Activated CD4-positive, alpha-beta memory T cell treated with anti-CD3 and anti-CD28 coated beads, Interleukin-2, amount 10 ng/mL, durations not matched to agents 7 days and 5 days (primary cell): ENCODE results near the gene PRRT3. TPM values are rescaled to one million over a fixed set of nuclear protein-coding genes. Genes with fewer than 3 reads are reported as not detected.

Experiments
- total RNA-seq, 2 experiments: library from RNA; stranded (reverse); gene quantifications; one replicate each; pipeline ENCODE4 v1.2.3, GENCODE V29; 2021

The PRRT3 gene
- total RNA-seq, 2 experiments from 2014 or later = 5.4 to 6.1 TPM

Other genes starting within 250 kb of the PRRT3 start
- under 1 TPM in 1 of 2 experiments, not detected in 1; 0.33 TPM for gene CPNE9, start 248.6 kb downstream of the PRRT3 start, total RNA-seq
- gene BRPF1, start 220.7 kb downstream of the PRRT3 start, total RNA-seq = 10 to 100 TPM; 38.9 to 41.9 TPM
- 10 to 100 TPM; 29.5 to 34.3 TPM for gene OGG1, start 202.5 kb downstream of the PRRT3 start, total RNA-seq
- 10 to 100 TPM; 18.5 to 20.2 TPM for gene CAMK1, start 182.5 kb downstream of the PRRT3 start, total RNA-seq
- 10 to 100 TPM; 88.1 to 88.3 TPM for gene TADA3, start 159.9 kb downstream of the PRRT3 start, total RNA-seq
- gene ARPC4, start 159.3 kb downstream of the PRRT3 start, total RNA-seq = 100 to 1,000 TPM; 255 to 266 TPM
- 10 to 100 TPM; 50.8 to 59.0 TPM for gene TTLL3, start 142.1 kb downstream of the PRRT3 start, total RNA-seq
- gene RPUSD3, start 108.4 kb downstream of the PRRT3 start, total RNA-seq = 10 to 100 TPM; 51.5 to 53.6 TPM
- gene CIDEC, start 72.2 kb downstream of the PRRT3 start, total RNA-seq = not detected
- 10 to 100 TPM; 25.4 to 28.6 TPM for gene JAGN1, start 61.8 kb downstream of the PRRT3 start, total RNA-seq
- 1 to 10 TPM; 1.7 to 3.0 TPM for gene IL17RE, start 49.6 kb downstream of the PRRT3 start, total RNA-seq
- under 1 TPM; 0.23 to 0.45 TPM for gene IL17RC, start 35.3 kb downstream of the PRRT3 start, total RNA-seq
- gene CRELD1, start 18.6 kb downstream of the PRRT3 start, total RNA-seq = 10 to 100 TPM; 15.9 to 17.1 TPM
- 10 to 100 TPM; 55.5 to 59.5 TPM for gene EMC3, start 34.4 kb upstream of the PRRT3 start, total RNA-seq
- 10 to 100 TPM; 54.3 to 60.8 TPM for gene FANCD2, start 74.0 kb upstream of the PRRT3 start, total RNA-seq
- not detected for gene FANCD2OS, start 155.8 kb upstream of the PRRT3 start, total RNA-seq
- gene BRK1, start 163.3 kb upstream of the PRRT3 start, total RNA-seq = 100 to 1,000 TPM; 117 to 118 TPM
- 10 to 100 TPM; 68.5 to 73.2 TPM for gene VHL, start 189.4 kb upstream of the PRRT3 start, total RNA-seq
- 1 to 10 TPM; 5.1 to 5.2 TPM for gene IRAK2, start 212.5 kb upstream of the PRRT3 start, total RNA-seq